HAP-1 (cell line): ENCODE data around the gene ART1.
A peak's percentile ranks its signal among the peaks of the same experiment; 100 is the strongest.

ENCODE experiments used
- DNase-seq, 2 experiments: peaks; one replicate each; pipeline ENCODE4 v3.0.0-alpha.2; 2016 to 2020; ENCODE audit warnings: low spot score in 2 of 2
- H3K27me3 ChIP-seq: fragments of 250-450 bp; sonication (Bioruptor Pico); 2 replicates; pipeline ENCODE4 v1.5.1; 2020; ENCODE audit warnings: low read depth, mild to moderate bottlenecking, moderate library complexity
- H3K36me3 ChIP-seq: fragments of 250-450 bp; sonication (Bioruptor Pico); replicated peaks from 2 replicates; pipeline ENCODE4 v1.5.1; 2020; ENCODE audit warnings: mild to moderate bottlenecking
- H3K4me1 ChIP-seq: fragments of 250-450 bp; sonication (Bioruptor Pico); 2 replicates; pipeline ENCODE4 v1.5.1; 2020; ENCODE audit warnings: mild to moderate bottlenecking
- H3K4me3 ChIP-seq: fragments of 250-450 bp; sonication (Bioruptor Pico); 2 replicates; pipeline ENCODE4 v1.5.1; 2020; ENCODE audit warnings: mild to moderate bottlenecking, moderate library complexity
- H3K9me3 ChIP-seq: fragments of 250-450 bp; sonication (Bioruptor Pico); 2 replicates; pipeline ENCODE4 v1.5.1; 2020; ENCODE audit warnings: mild to moderate bottlenecking, moderate library complexity
- in situ Hi-C: fragments of 300-500 bp; cut with MboI; formaldehyde crosslinking; loops from 3 replicates; pipeline ENCODE4 v1.14.3; 2020; ENCODE audit warnings: low sequenced_read_pairs, inconsistent platforms, mixed read lengths

Gene ART1

GRCh38 chr11:3617990-3618389 lies 26.9 kb upstream of the ART1 start:
- H3K4me3 ChIP-seq, result no peak overlapping the region
- H3K9me3 ChIP-seq, result no peaks in the 10 kb centered on the region
- no peak for DNase-seq
- H3K27me3 ChIP-seq, result no peaks in the 10 kb centered on the region
- in situ Hi-C loops, result no loop called here
- no peaks in the 10 kb centered on the region for H3K4me1 ChIP-seq
- H3K36me3 ChIP-seq, result no peaks in the 10 kb centered on the region

GRCh38 chr11:3622521-3622920 lies 22.4 kb upstream of the ART1 start:
- in situ Hi-C loops, result no loop called here
- H3K27me3 ChIP-seq, result no peaks in the 10 kb centered on the region
- no peak for DNase-seq
- no peaks in the 10 kb centered on the region for H3K36me3 ChIP-seq
- H3K4me3 ChIP-seq, result no peak overlapping the region
- no peaks in the 10 kb centered on the region for H3K9me3 ChIP-seq
- no peaks in the 10 kb centered on the region for H3K4me1 ChIP-seq

GRCh38 chr11:3623121-3623520 lies 21.8 kb upstream of the ART1 start:
- no peak for DNase-seq

GRCh38 chr11:3623767-3624458 lies 21.0 kb upstream of the ART1 start:
- in situ Hi-C loops, result no loop called here
- DNase-seq, result no peak
- H3K36me3 ChIP-seq, result no peaks in the 10 kb centered on the region
- H3K4me1 ChIP-seq, result no peaks in the 10 kb centered on the region
- H3K4me3 ChIP-seq, result no peak overlapping the region
- H3K9me3 ChIP-seq, result no peaks in the 10 kb centered on the region
- H3K27me3 ChIP-seq, result no peaks in the 10 kb centered on the region

More at GRCh38 chr11:3623121-3623520, 21.8 kb upstream of the ART1 start:
- in situ Hi-C loops, result no loop called here
- H3K4me3 ChIP-seq, result no peak overlapping the region
- no peaks in the 10 kb centered on the region for H3K4me1 ChIP-seq
- no peaks in the 10 kb centered on the region for H3K9me3 ChIP-seq
- no peaks in the 10 kb centered on the region for H3K27me3 ChIP-seq
- H3K36me3 ChIP-seq, result no peaks in the 10 kb centered on the region

- H3K27me3 ChIP-seq, result no peaks in the 10 kb centered on the region
- no peaks in the 10 kb centered on the region for H3K4me1 ChIP-seq
- no peak for DNase-seq
- in situ Hi-C loops, result no loop called here
- no peaks in the 10 kb centered on the region for H3K36me3 ChIP-seq
- H3K4me3 ChIP-seq, result no peak overlapping the region
- no peaks in the 10 kb centered on the region for H3K9me3 ChIP-seq
These were observed 18.5 kb upstream of the ART1 start for GRCh38 chr11:3626250-3626960.

- no peaks in the 10 kb centered on the region for H3K27me3 ChIP-seq
- no peaks in the 10 kb centered on the region for H3K36me3 ChIP-seq
- H3K4me1 ChIP-seq, result no peaks in the 10 kb centered on the region
- DNase-seq, result no peak
- H3K4me3 ChIP-seq, result no peak overlapping the region
- no peaks in the 10 kb centered on the region for H3K9me3 ChIP-seq
- in situ Hi-C loops, result no loop called here
These were observed 17.6 kb upstream of the ART1 start for GRCh38 chr11:3627291-3627690.

- in situ Hi-C loops, result no loop called here
- Histone ChIP-seq H3K36me3 (no peaks in the 10 kb centered on the region), H3K4me3 (no peak overlapping the region), H3K27me3 (no peaks in the 10 kb centered on the region), H3K4me1 (no peaks in the 10 kb centered on the region), H3K9me3 (no peaks in the 10 kb centered on the region)
- no peak for DNase-seq
These were observed 13.6 kb upstream of the ART1 start for GRCh38 chr11:3631331-3631730.

- no peaks in the 10 kb centered on the region for H3K36me3 ChIP-seq
- no peaks in the 10 kb centered on the region for H3K9me3 ChIP-seq
- in situ Hi-C loops, result no loop called here
- H3K4me3 ChIP-seq, result no peak overlapping the region
- H3K27me3 ChIP-seq, result no peaks in the 10 kb centered on the region
- no peak for DNase-seq
- H3K4me1 ChIP-seq, result no peaks in the 10 kb centered on the region
These were observed 12.8 kb upstream of the ART1 start for GRCh38 chr11:3632070-3632660.

GRCh38 chr11:3635641-3636375 lies 9.1 kb upstream of the ART1 start:
- in situ Hi-C loops, result no loop called here
- no peaks in the 10 kb centered on the region for H3K27me3 ChIP-seq
- no peak for DNase-seq
- no peaks in the 10 kb centered on the region for H3K4me1 ChIP-seq
- H3K9me3 ChIP-seq, result no peaks in the 10 kb centered on the region
- no peak overlapping the region for H3K4me3 ChIP-seq
- H3K36me3 ChIP-seq, result no peaks in the 10 kb centered on the region

- H3K9me3 ChIP-seq, result no peaks in the 10 kb centered on the region
- H3K27me3 ChIP-seq, result no peaks in the 10 kb centered on the region
- no peak for DNase-seq
- H3K4me3 ChIP-seq, result no peak overlapping the region
- H3K4me1 ChIP-seq, result peaks cover 3% of the 10 kb centered on the region
- H3K36me3 ChIP-seq, result no peaks in the 10 kb centered on the region
- in situ Hi-C loops, result no loop called here
These were observed 7.7 kb upstream of the ART1 start for GRCh38 chr11:3637201-3637600.

GRCh38 chr11:3638513-3638912 lies 6.4 kb upstream of the ART1 start:
- H3K4me3 ChIP-seq, result no peak overlapping the region
- no peaks in the 10 kb centered on the region for H3K9me3 ChIP-seq
- in situ Hi-C loops, result no loop called here
- no peaks in the 10 kb centered on the region for H3K27me3 ChIP-seq
- H3K36me3 ChIP-seq, result no peaks in the 10 kb centered on the region
- H3K4me1 ChIP-seq, result peaks cover 11% of the 10 kb centered on the region
- no peak for DNase-seq

- peaks cover 11% of the 10 kb centered on the region for H3K4me1 ChIP-seq
- DNase-seq, result no peak
- H3K4me3 ChIP-seq, result no peak overlapping the region
- in situ Hi-C loops, result no loop called here
- no peaks in the 10 kb centered on the region for H3K27me3 ChIP-seq
- H3K9me3 ChIP-seq, result no peaks in the 10 kb centered on the region
- no peaks in the 10 kb centered on the region for H3K36me3 ChIP-seq
These were observed 5.1 kb upstream of the ART1 start for GRCh38 chr11:3639841-3640240.

GRCh38 chr11:3641191-3641590 lies 3.7 kb upstream of the ART1 start:
- Histone ChIP-seq H3K4me3 (no peak overlapping the region), H3K9me3 (no peaks in the 10 kb centered on the region), H3K36me3 (no peaks in the 10 kb centered on the region), H3K4me1 (peaks cover 11% of the 10 kb centered on the region), H3K27me3 (no peaks in the 10 kb centered on the region)
- DNase-seq, result no peak
- in situ Hi-C loops, result no loop called here

GRCh38 chr11:3641701-3642070 lies 3.2 kb upstream of the ART1 start, which contains the start of gene ART5:
Gene ART5, minus strand, starts transcription at chr11:3641992. Its CDS starts 130 bp downstream, at chr11:3641862.
- no peak for DNase-seq
- Histone ChIP-seq H3K4me1 (peaks cover 11% of the 10 kb centered on the region), H3K9me3 (no peaks in the 10 kb centered on the region), H3K4me3 (peak within 1 kb of the TSS; percentile 38), H3K27me3 (no peaks in the 10 kb centered on the region), H3K36me3 (no peaks in the 10 kb centered on the region)
- in situ Hi-C loops, result no loop called here
